ENCODE measurements around the gene ACBD6. TPM values are rescaled to one million over a fixed set of nuclear protein-coding genes. Genes with fewer than 3 reads are reported as not detected.

Gene ACBD6
- total RNA-seq, 1 donor from 2014 or later = 72.2 TPM

- no peak for DNase-seq (ENCODE audit: extremely low read depth, low read depth, low spot score)
These were observed 224.7 kb downstream of the ACBD6 start for GRCh38 chr1:180277476-180278193.

GRCh38 chr1:180275726-180276125, 226.7 kb downstream of the ACBD6 start:
- no peak for DNase-seq (ENCODE audit: extremely low read depth, low read depth, low spot score)

- no peak for DNase-seq (ENCODE audit: extremely low read depth, low read depth, low spot score)
These were observed 228.2 kb downstream of the ACBD6 start for GRCh38 chr1:180274221-180274620.

- DNase-seq (ENCODE audit: extremely low read depth, low read depth, low spot score) = no peak
These were observed 229.3 kb downstream of the ACBD6 start for GRCh38 chr1:180273066-180273465.

- DNase-seq (ENCODE audit: extremely low read depth, low read depth, low spot score) = no peak
These were observed 230.0 kb downstream of the ACBD6 start for GRCh38 chr1:180272395-180272794.

- DNase-seq (ENCODE audit: extremely low read depth, low read depth, low spot score) = no peak
These were observed 230.8 kb downstream of the ACBD6 start for GRCh38 chr1:180271272-180272255.

GRCh38 chr1:180270530-180271271, 231.7 kb downstream of the ACBD6 start:
- no peak for DNase-seq (ENCODE audit: extremely low read depth, low read depth, low spot score)

GRCh38 chr1:180269645-180270529, 232.5 kb downstream of the ACBD6 start:
- no peak for DNase-seq (ENCODE audit: extremely low read depth, low read depth, low spot score)

- no peak for DNase-seq (ENCODE audit: extremely low read depth, low read depth, low spot score)
These were observed 233.8 kb downstream of the ACBD6 start for GRCh38 chr1:180268556-180269075.

- DNase-seq (ENCODE audit: extremely low read depth, low read depth, low spot score) = no peak
These were observed 234.4 kb downstream of the ACBD6 start for GRCh38 chr1:180267761-180268555.

GRCh38 chr1:180267211-180267561, 235.2 kb downstream of the ACBD6 start:
- DNase-seq (ENCODE audit: extremely low read depth, low read depth, low spot score) = no peak

GRCh38 chr1:180266275-180267210, 235.8 kb downstream of the ACBD6 start:
- DNase-seq (ENCODE audit: extremely low read depth, low read depth, low spot score) = no peak

- DNase-seq (ENCODE audit: extremely low read depth, low read depth, low spot score) = no peak
These were observed 236.5 kb downstream of the ACBD6 start for GRCh38 chr1:180265871-180266270.

- DNase-seq (ENCODE audit: extremely low read depth, low read depth, low spot score) = no peak
These were observed 237.2 kb downstream of the ACBD6 start for GRCh38 chr1:180265201-180265600.

- no peak for DNase-seq (ENCODE audit: extremely low read depth, low read depth, low spot score)
These were observed 237.8 kb downstream of the ACBD6 start for GRCh38 chr1:180264595-180264994.

- no peak for DNase-seq (ENCODE audit: extremely low read depth, low read depth, low spot score)
These were observed 239.5 kb downstream of the ACBD6 start for GRCh38 chr1:180262628-180263488.

GRCh38 chr1:180261524-180262155, 240.7 kb downstream of the ACBD6 start:
- no peak for DNase-seq (ENCODE audit: extremely low read depth, low read depth, low spot score)
